OCI-LY3 (cell line): ENCODE data around the gene ITGA7.

Experiments
- CTCF ChIP-seq: fragments of 200-600, 300-600 bp; sonication (generic); IDR thresholded peaks from 2 replicates; pipeline ENCODE4 v1.5.1; 2014; ENCODE audit warnings: antibody characterized with exemption, low read length, low read depth
- EZH2phosphoT487 ChIP-seq: fragments of 200-600 bp; shearing (Covaris generic); IDR thresholded peaks from 2 replicates; pipeline ENCODE4 v1.6.1; 2018; ENCODE audit warnings: antibody characterized with exemption, mixed run types, low read depth

DNA sequence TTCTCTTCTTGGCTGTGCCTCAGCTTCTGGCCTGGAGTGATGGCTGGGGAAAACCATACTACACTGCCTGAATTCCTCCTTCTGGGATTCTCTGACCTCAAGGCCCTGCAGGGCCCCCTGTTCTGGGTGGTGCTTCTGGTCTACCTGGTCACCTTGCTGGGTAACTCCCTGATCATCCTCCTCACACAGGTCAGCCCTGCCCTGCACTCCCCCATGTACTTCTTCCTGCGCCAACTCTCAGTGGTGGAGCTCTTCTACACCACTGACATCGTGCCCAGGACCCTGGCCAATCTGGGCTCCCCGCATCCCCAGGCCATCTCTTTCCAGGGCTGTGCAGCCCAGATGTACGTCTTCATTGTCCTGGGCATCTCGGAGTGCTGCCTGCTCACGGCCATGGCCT, 70.9 kb downstream of the ITGA7 start, which contains the start of gene OR10P1:
- TF ChIP-seq CTCF (no peak), EZH2phosphoT487 (no peak)
